Activated CD4-positive, alpha-beta T cell treated with anti-CD3 and anti-CD28 coated beads, Interleukin-2, amount 50 U/mL, for 48 hours (primary cell): ENCODE data around the gene HSPB1.
A peak's percentile ranks its signal among the peaks of the same experiment; 100 is the strongest.
"Not testable (repeated sequence)": the region's sequence is repeated elsewhere in the genome, so short reads cannot be mapped to it uniquely, and the experiment has no call there.

Experiments used
- DNase-seq, 2 experiments: peaks; one replicate each; pipeline ENCODE4 v3.0.0-alpha.2; 2020

HSPB1 gene

DNA sequence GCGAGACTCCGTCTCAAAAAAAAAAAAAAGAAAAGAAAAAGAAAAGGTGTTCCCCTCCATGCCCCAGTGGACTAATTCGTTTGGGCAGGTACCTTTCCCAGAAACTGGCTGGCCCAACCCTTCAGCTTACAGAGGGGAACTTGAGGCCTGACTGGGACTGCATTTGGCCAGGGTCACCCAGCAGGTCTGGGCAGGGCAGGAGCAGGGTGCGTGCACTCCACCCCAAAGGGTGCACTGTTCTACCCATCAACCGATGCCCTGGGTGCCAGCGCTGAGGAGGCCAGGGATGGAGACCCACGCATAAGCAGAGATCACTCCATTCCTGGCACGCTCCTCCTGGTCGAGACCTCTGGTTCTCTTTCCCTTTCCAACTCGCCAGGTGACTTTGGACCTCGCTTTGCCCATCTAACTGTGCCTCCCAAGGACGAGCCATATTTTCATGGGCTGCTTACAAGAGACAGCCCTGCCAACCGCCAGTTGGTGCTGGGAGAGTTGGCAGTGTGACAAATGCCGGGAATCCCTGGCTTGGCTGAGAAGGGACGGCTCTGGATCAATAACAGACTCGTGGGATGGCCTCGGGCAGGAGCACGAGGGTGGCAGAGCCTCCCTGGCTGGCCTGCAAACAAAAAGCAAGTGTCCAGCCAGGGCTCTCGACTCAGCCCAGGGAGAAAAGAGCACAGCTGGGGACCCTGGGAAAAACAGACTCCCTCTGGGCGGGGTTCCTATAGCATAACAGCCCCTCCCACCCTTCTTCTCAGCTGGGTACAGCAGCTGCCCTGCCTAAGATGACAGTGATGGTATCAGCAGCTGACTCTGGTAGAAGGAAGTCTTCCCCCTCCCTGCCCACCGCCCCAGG, 7.9 kb downstream of the HSPB1 start:
- DNase-seq = no peak

DNA sequence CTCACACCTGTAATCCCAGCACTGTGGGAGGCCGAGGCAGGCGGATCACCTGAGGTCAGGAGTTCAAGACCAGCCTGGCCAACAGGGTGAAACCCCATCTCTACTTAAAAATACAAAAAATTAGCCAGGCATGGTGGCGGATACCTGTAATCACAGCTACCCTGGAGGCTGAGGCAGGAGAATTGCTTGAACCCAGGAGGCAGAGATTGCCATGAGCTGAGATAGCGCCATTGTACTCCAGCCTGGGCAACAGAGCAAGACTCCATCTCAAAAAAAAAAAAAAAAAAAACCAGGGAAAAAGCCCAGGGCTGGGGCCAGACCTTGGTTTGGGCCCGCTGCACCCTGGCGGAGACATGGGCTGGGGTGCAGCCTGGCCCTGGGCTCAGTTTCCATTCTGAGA, 9.4 kb downstream of the HSPB1 start:
- not testable (repeated sequence) for DNase-seq

DNA sequence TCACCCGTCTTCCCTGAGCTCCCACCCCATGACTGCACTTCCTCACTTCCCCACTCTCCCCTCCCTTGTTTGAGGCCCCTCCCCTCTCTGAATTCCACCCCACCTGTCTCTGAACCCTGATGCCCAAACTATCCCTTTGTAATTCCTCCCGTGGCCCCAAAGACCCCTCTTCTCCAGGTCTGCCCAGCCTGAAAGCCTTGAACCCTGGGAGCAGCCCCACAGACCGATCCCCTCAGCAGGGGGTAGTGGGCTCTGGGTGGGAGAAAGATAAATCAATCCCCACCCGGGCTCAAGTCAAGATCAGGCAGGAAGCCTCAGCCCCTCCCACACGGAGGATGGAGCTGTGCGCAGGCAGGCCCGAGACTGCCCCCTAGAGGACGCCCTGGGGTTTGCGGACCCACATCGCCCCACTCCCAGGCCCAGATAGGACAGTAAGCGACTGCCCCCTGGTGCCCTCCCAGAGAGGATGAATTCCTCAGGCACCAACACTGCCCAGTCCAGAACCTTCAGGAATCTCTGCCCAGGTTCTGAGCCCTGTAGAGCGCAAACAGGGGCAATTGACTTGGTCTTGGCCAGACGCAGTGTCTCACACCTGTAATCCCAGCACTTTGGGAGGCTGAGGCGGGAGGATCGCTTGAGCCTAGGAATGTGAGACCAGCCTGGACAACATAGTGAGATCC, 11.7 kb downstream of the HSPB1 start:
- DNase-seq = peak; percentile 98 to 99

DNA sequence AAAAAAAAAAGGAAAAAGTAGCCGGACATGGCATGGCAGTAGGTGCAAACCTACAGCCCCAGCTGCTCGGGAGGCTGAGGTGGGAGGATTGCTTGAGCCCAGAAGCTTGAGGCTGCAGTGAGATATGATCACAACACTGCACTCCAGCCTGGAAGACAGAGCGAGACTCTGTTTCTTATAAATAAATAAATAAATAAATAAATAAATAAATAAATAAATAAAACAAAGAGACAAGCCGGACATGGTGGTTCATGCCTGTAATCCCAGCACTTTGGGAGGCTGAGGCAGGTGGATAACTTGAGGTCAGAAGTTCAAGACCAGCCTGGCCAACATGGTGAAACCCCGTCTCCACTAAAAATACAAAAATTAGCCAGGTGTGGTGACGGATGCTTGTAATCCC, 12.3 kb downstream of the HSPB1 start:
- DNase-seq = not testable (repeated sequence)

- no peak for DNase-seq
These were observed 12.9 kb downstream of the HSPB1 start for GRCh38 chr7:76315364-76315763.

DNA sequence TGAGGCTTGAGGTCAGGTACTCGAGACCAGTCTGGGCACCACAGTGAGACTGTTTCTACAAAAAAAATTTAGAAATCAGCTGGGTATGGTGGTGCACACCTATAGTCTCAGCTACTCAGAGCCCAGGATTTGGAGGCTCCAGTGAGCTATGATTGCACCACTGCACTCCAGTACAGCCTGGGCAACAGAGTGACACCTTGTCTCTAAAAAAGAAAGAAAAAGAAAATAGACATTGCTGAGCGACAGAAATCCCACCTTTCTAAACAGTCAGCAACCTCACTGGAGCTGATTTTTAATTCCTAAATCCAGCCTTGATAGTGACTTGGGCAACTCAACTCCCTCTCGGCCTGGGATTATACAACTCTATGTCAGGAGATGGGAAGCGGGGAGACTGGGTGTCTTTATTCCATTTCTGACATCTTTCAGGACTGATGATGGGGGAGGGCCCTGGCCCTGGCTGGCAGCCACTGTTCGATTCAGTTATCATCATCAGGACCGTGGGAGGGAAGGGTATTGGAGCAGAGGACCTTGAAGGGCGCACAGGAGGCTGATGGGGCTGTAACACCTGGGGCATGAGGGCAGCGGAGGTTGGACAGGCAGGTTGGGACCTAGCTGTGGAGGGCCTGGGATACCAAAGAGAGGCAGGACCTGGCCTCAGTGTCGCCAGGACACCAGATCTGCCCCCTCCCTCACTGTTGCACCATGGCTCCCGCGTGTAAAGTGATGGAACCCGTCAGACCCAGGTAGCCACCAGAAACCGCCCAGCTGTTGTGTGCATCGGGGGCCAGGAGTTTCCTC, 14.7 kb downstream of the HSPB1 start:
- DNase-seq = no peak

- peak; percentile 96 for DNase-seq
These were observed 15.5 kb downstream of the HSPB1 start for GRCh38 chr7:76317782-76318487.

- peak; percentile 73 to 82 for DNase-seq
These were observed 16.2 kb downstream of the HSPB1 start for GRCh38 chr7:76318488-76319353.

DNA sequence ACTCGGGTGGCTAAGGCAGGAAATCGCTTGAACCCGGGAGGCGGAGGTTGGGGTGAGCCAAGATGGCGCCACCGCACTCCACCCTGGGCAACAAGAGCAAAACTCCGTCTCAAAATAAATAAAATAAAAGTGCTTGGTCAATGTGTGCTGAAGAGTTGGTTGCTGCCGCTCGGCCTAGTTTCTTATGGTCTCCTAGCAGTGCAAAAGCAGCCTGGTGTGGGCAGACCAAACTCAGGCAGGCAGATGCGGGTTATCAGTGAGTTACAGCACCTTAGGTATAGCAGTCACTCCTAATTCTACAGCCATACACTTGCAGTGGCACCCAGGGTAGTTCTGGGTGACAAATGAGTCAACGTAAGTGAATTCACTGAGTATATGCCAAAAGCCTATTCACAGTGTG, 22.6 kb downstream of the HSPB1 start:
- no peak for DNase-seq

DNA sequence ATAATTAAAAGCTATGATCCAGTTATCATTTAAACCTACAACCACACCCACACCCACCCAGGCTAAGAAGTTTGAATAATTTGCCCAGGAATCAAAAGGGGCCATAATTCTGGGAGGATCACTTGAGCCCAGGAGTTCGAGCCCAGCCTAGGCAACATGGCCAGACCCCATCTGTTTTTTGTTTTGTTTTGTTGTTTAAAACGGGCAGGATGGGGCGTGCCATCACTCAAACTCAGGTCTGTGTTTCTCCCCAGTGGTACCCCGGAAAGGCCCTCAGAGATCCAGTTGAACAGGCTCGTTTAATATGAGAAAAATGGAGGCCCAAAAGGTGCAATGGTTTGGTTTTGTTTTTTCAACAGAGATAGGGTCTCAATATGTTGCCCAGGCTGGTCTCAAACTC, 23.3 kb downstream of the HSPB1 start:
- DNase-seq = no peak

GRCh38 chr7:76326646-76327233, 24.3 kb downstream of the HSPB1 start:
- DNase-seq = no peak

- DNase-seq = no peak
These were observed 25.1 kb downstream of the HSPB1 start for GRCh38 chr7:76327610-76328009.

DNA sequence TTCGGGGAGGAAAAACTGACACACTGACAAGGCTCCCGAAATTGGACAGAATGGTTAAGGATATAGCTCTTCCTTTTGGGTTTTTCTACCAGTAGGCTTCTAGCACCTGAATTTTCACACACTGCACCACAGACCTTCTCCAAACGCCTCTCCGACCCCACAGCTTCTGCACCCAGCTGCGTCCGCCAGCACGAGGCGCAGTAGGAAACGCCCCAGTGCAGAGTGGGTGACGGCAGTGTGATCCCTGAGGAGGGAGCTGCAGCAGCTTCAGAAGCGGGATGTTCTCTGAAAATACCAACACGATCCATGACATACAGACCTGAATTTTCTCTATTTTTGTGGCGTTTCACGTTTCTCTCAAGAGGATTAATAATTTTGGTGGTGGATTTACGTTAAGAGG, 25.9 kb downstream of the HSPB1 start:
- DNase-seq = no peak

DNA sequence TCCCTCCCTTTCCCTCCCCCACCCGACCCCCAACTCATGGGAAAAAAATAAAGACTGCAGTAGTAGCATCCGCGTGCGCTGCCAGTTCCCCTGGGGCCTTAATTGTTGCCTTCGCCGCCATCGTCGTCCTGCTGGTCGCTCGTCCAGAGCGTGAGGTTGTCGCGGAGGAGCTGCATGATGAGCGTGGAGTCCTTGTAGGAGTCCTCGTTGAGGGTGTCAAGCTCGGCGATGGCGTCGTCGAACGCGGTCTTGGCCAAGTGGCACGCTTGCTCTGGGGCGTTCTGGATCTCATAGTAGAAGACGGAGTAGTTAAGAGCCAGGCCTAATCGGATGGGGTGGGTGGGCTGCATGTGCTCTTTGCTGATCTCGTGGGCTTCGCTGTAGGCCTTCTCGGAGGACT, 27.0 kb downstream of the HSPB1 start:
- DNase-seq = no peak

- DNase-seq = no peak
These were observed 27.8 kb downstream of the HSPB1 start for GRCh38 chr7:76330261-76330660.

GRCh38 chr7:76330673-76331072, 28.2 kb downstream of the HSPB1 start:
- DNase-seq = no peak

GRCh38 chr7:76332078-76332477, 29.6 kb downstream of the HSPB1 start:
- no peak for DNase-seq

- DNase-seq = no peak
These were observed 31.1 kb downstream of the HSPB1 start for GRCh38 chr7:76333511-76334101.

DNA sequence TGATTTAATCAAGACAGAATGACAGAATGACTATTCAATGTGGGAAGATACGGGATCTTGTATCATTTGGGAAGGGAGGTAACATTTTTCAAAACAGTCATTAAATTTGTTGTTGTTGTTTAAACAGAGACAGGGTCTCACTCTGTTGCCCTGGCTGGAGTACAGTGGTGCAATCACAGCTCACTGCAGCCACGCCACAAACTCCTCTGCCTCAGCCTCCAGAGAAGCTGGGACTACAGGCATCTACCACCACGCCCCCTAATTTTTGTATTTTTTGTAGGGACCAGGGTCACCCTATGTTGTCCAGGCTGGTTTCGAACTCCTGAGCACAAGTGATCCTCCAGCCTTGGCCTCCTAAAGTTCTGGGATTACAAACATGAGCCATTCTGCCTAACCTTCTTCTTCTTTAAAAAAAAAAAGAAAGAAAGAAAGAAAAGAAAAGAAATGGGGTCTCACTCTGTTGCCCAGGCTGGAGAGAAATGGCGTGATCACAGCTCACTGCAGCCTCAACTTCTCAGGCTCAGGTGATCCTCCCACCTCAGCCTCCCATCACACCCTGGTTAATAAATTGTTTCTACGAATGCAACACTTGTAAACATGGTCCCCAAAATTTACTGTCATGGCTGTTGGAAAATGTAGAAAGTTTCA, 32.0 kb downstream of the HSPB1 start:
- no peak for DNase-seq

DNA sequence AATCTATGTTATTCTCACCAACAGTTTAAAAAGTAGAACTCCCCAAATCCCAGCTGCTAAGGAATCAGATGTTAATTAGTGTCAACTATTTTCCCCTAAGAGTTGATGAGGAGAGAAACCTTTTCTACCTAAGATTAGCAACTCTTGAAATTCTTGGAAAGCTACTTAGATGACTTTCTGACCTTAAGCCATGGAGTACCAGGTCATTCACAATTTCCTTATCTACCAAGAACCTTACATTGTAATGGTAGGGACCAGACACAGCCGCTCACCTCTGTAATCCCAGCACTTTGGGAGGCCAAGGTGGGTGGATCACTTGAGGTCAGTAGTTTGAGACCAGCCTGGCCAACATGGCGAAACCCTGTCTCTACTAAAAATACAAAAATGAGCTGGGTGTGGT, 32.9 kb downstream of the HSPB1 start:
- not testable (repeated sequence) for DNase-seq

DNA sequence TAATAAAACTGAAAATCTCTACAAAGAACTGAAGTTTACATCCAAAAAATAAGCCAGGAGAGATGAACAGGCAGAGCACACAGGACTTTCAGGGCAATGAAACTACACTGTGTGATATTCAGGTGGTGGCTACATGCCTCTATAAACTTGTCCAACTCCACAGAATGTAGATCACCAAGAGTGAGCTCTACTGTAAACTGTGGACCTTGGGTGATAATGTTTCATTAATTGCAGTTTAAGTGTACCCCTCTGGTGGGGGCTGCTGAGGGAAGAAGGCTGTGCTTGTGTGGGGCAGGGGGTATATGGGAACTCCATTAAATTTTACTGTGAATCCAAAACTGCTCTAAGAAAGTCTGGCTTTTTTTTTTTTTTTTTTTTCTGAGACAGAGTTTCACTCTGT, 33.6 kb downstream of the HSPB1 start:
- DNase-seq = no peak
